HPDE6-E6E7 (cell line): Measurements from ENCODE around the gene FRG2.
"Not testable (repeated sequence)": the region's sequence is repeated elsewhere in the genome, so short reads cannot be mapped to it uniquely, and the experiment has no call there.

Experiments
- DNase-seq: peaks from one replicate; pipeline ENCODE4 v3.0.0; 2011; ENCODE audit warnings: missing footprints; ENCODE audit errors: extremely low spot score

The FRG2 gene

DNA sequence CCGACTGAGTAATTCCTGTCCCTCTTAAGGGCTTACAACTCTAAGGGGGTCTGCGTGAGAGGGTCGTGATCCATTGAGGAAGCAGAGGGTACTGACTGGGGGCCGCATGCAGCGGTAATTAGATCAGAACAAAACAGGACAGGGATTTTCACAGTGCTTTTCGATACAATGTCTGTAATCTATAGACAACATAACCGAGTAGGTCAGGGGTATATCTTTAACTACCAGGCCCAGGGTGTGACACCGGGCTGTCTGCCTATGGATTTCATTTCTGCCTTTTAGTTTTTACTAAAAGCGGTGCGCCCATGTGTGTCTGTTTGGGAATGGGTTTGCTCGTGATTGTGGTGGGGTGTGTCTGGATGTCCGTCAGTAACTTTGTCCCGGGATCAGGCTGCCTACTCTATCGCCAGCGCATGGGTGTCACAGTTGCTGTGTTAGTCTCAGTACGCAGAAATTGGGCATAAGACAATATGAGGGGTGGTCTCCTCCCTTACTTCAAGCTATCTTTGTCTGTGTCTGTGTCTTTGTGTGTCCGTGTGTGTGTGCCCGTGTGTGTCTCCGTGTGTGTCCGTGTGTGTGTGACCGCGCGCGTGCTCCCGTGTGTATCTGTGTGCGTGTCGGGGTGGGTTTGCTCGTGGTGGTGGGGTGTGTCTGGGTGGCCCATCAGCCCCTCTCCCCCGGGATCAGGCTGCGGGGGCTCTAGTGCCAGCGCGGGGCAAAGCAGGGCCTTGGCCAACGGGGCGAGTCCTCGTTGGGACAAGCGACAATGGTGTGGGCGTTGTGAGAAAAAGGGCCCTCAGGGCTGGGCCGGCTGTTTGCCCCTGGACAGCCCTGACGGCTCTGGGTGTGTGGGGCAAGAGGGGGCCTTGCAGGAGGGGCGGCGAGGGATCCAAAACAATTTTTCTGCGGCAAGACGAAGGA lies 10.4 kb downstream of the FRG2 start:
- no peak for DNase-seq

DNA sequence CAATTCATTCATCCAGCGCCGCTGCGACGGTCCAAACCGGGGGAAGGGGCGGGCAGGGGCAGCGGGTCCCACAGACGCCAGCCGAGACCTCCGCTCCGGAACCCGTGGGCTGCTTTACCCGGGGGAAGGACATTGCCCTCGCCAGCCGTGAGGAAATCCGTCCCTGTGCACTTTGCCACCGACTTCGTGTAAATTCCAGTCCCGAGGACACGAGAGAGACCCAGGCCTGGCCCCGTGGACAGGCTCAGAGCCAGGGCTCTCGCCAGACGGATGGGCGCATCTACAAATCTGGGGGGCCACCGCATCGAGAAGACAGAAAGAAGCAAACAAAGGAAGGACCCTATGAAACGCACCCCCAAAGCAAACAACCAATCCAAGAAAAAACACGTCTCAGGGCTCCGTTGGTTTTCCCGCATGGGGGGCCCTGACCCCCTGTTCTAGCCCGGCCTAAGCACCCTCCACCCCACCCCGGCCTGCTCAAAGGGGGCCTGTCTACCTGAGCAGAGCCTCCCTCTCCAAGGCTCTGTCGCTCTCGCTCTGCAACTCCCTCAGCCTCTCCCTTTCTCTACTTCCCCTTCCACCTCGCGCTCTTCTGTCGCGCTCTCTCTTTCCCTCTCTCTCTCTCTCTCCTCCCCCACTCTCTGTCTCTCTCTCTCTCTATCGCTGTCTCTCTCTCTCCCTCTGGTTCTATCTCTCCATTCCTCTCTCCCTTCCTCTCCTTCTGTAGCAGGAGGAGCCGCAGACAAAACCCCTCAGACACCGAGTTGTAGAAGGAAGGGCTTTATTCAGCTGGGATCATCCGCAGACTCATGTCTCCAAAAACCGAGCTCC lies 11.3 kb downstream of the FRG2 start:
- no peak for DNase-seq

DNA sequence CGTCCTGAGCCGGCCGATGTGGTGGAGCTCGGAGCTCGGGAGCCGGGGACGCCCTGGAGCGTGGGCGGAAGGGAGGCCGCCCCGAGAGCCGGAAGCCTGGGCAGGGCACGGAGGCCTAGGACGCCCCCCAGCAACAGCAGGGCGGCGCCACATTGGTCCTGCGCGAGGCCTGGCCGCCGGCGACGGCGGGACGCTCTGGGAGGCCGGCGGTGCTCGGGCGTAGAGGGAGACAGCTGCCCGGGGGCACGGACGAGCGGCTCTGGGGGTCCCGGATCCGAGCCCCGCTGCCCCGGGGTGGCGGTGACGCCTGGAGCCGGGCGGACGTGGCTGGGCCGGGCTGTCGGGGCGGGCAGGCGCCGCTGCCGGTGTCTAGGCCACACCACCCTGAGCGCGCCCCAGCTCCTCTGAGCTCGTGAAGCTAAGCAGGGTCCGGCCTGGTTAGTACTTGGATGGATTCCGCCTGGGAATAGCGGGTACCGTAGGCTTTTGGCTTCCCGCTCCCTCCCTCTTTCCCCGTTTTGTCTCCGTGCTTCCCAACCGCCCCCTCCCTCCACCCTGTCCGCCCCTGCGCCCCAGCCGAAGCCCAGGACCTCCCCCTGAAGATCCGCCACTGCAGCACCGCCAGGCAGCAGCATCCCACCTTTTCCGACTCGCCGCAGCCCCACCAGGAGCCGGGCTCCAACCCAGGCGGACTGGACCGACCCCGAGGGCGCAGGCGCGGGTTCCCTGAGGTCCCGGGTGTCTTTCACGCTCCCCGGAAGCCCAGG lies 12.1 kb downstream of the FRG2 start:
- no peak for DNase-seq

- DNase-seq: not testable (repeated sequence)
Observed at GRCh38 chr4:189989941-189990340, 37.1 kb downstream of the FRG2 start.

DNA sequence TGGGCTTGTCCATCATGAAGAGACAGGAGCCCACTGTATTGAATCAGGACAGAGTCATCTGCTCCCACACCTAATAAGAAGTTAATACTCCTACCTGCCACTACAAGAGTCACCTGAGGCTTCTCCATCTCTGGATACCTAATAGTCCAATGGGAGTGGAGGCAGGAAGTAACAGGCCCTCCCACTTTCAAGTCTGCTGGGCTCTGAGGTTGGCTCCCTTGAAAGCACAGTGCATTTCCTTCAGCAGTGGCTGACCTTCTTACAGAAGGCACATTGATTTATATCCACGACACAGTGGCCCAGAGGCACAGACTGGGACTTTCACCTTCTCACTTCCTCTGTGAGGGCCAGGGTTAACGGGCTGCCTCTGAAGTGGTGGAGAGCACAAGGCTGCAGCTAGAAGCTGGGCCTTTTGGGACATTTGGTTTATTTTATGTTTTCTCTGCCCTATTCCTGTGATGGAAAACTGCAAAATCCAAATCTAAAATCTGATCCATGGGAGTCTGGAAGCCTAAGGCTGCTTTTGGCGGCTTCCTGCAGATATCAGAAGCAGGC lies 38.1 kb downstream of the FRG2 start:
- no peak for DNase-seq

GRCh38 chr4:189985651-189986243 lies 41.3 kb downstream of the FRG2 start:
- DNase-seq: not testable (repeated sequence)

DNA sequence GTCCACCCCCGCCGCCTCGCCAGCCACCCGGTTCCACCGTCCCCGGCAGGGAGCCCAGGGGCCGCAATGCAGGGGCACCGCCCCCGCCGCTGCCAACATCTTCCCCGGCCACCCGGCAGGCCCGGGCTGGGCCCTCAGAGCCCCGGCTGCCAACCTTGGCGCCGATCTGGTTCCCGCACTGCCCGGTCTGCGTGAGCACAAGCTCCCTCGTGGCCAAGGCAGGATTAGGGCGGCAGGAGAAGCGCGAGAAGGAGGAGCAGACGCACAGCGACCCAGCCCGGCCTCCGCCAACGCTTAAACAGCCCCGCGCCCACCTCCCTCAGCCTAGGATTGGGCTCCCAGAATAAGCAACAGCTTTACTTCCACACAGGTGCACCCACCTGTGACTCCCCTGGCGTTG lies 42.4 kb downstream of the FRG2 start:
- not testable (repeated sequence) for DNase-seq

- not testable (repeated sequence) for DNase-seq
Observed at GRCh38 chr4:189983916-189984526, 43.0 kb downstream of the FRG2 start.

DNA sequence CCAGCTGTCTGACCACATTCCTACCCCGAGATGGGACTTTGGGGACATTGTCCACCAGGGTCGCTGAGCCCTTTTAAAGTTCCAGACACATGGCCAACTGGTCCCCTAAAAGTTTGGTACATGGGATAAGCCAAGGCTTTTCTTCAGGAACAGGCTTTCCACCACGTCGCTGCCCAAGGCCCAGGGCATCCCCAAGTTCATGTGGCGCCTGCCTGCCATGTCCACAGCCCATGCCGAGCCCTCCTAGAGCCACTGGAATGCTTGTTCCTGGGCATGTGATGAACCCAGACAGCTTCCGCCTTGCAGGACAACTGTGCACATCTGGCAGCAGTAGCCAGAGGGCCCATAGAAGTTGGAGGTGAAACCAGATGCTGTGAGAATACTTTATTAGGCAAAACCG lies 45.1 kb downstream of the FRG2 start:
- DNase-seq: no peak

DNA sequence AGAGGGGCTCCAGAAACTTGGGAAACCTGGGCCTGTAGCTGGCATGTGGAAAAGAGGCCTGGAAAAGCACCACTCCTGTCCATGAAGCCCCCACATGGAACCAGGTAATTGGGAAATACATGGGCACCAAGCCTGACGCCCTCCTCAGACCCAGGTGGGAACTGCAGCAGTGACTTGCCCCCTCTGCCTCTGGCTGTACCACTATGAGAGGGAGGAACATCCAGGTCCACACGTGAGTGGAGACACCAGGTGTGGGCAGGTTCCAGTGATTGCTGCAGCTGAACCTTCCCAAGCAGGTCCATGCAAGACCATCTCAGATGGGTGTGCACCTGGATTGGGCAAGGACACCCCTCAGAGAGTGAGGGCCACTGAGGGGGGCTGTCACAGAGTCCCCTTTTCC lies 46.8 kb downstream of the FRG2 start:
- DNase-seq: not testable (repeated sequence)

GRCh38 chr4:189979196-189980047 lies 47.6 kb downstream of the FRG2 start:
- DNase-seq: no peak
